IPS-NIHi7 (cell line): ENCODE results near the gene DOC2A.
"Not testable (repeated sequence)": the region's sequence is repeated elsewhere in the genome, so short reads cannot be mapped to it uniquely, and the experiment has no call there.

Experiments
- DNase-seq: peaks from one replicate; pipeline ENCODE4 v3.0.0; 2012; ENCODE audit warnings: mixed read lengths; ENCODE audit errors: extremely low spot score

Gene DOC2A

DNA sequence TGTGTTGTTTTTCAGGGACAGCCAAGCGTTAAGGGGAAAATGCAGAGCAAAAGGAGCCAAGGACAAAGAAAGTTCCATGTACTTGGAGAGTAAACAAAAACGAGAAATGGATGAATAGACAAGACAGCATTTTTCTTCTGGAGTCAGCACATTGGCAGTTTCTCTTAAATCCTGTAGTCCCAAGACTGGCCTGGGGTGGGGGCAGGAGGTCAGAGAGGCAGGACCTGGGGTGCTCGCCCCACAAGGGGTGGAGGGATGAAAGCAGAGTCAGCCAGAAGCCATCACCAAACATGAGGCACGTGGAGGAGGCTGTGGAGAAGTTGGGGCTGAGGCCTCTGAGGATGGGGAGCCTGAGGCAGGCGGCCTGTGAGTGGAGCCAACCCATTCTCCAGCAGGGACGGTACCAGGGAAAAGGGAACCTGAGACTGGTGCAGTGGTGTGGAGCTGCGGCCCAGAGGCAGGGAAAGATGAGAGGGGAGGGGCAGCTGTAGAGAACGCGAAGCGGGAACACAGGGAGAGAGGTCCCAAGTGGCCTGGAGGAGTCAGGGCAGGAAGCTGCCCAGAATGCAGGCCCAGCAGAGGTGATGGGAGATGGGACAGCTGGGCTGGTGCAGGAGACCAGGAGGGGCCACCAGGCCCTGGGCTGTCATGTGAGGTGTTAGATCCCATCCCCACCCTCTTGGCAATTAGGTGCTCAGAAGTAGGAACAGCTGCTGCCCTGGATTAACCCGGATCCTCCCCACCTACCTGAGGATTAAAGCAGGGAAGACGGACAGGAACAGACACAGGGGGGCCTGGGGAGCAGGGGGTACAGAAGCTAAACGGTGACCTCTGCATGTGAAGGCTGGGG is 17.0 kb upstream of the DOC2A start:
- no peak for DNase-seq

DNA sequence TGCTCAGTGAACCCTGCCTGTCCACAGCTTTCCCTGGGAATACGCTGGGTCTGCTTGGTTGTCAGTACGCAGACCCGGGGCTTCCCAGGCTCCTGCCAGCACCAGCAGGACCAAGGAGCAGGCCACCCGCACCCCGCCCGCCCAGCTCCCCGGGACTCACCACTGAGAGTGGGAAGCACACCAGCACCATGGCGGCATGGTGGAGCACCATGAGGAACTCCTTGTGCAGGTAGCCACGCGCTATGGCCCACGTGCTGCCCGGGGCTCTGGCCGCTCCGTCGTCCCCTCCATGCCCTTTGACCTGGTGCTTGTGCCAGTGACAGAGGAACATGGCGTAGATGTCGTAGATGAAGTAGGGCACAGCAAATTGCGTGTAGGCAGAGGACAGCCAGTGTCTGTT is 15.6 kb upstream of the DOC2A start:
- no peak for DNase-seq

DNA sequence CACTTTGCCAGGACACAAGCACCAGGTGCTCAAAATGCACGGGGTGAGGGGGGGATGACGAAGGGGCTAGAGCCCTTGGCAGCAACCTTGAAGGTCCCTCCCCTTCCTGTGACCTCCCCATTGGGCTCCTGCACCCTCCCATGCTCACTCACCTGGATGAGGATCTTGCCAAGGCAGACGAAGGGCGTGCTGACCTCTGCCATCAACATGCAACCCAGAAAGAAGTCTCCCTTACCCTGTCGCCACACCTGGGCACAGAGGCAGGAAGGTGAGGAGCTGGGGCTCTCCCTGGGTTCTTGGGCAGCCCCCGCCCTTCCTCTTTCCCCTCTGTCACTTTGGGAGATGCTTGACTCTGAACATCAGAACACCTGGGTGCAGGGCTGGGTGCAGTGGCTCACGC is 14.7 kb upstream of the DOC2A start:
- DNase-seq, result no peak

DNA sequence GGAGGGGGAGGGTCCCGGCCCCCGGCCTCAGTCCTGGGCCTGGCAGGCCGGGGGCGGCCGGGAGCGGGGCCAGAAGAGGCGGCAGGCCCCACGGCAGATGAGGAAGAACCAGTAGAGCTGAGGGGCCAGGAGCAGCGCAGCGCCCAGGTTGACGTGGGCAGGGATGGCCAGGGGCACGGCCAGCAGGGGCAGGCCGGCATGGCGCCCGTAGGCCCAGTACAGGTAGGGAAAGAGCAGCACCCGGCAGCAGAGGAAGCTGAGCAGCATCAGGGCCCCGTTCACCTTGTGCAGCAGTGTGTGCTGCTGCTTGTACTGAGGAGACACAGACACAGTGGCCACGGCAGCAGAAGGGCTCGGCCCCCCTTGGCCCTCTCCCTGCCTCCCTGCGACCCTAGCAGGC is 14.3 kb upstream of the DOC2A start:
- no peak for DNase-seq

DNA sequence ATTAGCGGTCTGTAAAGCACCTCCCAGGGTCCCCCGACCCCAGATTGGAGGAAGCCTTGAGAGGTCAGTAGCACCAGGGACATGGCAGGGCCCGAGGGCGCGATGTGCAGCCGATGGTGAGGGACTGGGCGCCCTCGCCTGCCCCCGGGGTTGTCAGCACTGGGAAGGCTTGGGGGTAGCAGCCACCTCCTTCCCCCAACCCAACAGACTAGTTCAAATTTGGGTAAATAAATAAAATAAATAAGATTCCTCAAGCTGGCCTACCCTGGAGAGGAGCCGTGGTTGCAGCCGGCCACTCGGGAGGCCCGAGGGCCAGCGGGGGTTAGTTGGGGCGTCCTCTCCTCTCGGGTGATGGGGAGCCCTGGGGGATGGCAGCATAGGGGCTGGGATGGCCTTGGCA is 13.6 kb upstream of the DOC2A start:
- DNase-seq, result no peak

DNA sequence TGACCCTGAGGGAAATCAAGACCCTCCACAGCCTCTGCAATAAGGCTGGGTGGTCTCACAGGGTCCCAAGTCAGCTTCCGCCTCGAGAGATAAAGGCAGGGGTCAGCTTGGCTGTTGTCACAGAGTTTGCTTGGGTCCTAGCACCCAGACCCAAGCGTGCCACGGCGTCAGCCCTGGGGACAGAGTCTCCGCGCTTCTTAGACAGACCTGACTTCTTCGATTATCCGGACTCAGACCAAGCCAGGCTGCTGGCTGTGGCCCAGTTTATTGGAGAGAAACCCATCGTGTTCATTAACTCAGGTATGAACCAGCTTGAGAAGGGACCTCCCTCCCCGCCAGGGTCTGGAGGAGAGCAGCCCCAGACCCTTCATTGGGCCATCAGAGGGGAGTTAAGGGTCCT is 12.8 kb upstream of the DOC2A start:
- no peak for DNase-seq

DNA sequence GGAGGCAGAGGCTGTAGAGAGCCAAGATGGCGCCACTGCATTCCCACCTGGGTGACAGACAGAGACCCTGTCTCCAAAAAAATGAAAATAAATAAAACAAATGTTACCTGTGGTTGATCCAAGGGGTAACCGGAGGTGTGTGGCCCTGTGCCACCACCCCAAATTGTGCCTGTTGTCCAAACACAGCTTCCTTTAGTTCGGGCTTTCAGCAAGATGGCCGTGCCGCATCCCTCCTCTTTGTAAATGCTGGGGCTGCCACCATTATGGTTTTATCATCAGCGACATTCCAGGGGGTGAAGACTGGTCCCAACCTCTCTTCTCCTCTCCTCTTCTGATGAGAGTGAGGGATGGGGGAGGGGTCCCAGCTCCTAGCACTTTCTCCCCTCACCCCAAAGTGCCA is 12.1 kb upstream of the DOC2A start, which contains the start of gene C16orf92:
TSS of gene C16orf92 (plus strand) at position 312 of the 400 bp plus-strand sequence. CDS start 143 bp downstream, outside the sequence.
- DNase-seq, result no peak

DNA sequence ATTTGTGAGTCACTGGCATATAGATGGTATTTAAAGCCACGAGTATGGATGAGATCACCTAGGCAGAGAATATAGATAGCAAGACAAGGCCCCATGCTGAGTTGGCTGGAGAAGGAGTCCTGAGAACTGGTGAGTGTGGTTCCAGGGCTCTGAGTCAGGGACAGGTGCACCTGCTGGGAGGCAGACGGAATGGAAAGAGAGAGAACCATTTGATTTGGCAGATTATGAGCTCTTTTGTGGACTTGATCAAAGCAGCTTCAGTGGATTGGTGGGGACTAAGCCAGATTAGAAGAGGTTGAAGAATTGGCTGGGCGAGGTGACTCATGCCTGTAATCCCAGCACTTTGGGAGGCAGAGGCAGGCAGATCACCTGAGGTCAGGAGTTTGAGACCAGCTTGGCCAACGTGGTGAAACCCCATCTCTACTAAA is 7.9 kb upstream of the DOC2A start:
- no peak for DNase-seq

DNA sequence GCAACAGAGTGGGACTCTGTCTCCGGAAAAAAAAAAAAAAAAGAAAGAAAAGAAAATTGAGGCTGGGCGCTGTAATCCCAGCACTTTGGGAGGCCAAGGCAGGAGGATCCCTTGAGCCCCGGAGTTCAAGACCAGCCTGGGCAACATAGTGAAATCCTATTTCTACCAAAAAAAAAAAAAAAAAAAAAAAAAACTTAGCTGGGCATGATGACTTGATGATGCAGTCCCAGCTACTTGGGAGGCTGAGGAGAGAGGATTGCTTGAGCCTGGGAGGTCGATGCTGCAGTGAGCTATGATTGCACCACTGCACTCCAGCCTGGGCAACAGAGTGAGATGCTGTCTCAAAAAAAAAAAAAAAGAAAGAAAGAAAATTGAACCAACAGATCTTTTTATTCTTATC is 7.1 kb upstream of the DOC2A start:
- DNase-seq, result not testable (repeated sequence)

DNA sequence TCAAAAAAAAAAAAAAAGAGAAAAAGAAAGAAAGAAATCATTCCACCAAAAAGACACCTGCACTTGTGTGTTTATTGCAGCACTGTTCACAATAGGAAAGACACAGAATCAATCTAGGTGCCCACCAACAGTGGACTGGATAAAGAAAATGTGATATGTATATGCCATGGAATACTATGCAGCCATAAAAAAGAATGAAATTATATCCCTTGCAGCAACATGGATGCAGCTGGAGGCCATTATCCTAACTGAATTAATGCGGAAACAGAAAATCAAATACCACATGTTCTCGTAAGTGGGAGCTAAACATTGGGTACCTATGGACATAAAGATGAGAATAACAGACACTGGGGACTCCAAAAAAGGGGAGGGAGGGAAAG is 6.4 kb upstream of the DOC2A start:
- no peak for DNase-seq

DNA sequence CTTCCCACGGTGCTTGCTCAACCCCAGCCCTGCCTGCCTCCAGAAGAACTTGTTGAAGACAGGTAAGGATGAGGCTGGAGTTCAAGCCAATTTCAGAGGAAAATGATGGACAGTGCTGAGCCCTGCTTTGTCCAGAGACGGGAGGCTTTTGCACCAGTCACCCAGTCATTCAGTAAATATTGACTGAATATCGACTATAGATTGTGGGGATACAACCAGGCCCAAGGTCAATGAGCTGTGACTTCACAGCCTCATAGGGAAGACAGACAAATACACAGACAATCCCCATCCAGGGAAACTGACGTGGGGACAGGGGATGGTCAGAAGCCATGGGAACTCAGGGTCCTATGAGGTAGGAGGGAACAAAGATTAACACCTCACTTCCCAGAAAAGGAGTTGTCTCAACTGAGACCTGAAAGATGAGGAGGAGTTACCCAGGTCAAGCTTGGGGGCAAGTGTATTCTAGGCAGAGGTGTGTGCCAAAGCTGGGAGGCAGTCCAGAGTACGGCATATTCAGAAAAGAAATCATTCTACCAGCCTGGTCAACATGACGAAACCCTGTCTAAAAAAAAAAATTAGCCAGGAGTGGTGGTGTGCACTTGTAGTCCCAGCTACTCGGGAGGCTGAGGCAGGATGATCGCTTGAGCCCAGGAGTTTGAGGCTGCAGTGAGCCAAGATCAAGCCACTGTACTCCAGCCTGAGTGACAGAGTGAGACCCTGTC is 5.9 kb upstream of the DOC2A start:
- no peak for DNase-seq

DNA sequence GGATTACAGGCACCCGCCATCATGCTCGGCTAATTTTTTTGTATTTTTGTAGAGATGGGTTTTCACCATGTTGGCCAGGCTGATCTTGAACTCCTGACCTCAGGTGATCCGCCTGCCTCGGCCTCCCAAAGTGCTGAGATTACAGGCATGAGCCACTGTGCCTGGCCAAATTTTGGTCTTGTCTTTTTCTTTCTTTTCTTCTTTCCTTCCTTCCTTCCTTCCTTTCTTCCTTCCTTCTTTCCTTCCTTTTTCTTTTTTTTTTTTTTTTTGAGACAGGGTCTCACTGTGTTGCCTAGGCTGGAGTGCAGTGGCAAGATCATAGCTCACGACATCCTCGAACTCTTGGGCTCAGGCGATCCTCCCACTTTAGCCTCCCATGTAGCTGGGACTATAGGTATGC is 4.6 kb upstream of the DOC2A start:
- DNase-seq, result not testable (repeated sequence)

DNA sequence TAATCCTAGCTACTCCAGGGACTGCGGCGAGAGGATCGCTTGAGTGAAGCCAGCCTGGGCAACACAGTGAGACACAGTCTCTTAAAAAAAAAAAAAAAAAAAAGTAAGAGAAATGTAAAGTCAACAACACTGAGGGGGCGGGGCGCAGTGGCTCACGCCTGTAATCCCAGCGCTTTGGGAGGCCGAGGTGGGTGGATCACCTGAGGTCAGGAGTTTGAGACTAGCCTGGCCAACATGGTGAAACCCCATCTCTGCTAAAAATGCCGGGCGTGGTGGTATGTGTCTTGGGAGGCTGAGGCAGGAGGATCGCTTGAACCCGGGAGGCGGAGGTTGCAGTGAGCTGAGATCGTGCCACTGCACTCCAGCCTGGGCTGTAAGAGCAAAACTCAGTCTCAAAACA is 1.8 kb upstream of the DOC2A start:
- DNase-seq, result not testable (repeated sequence)

DNA sequence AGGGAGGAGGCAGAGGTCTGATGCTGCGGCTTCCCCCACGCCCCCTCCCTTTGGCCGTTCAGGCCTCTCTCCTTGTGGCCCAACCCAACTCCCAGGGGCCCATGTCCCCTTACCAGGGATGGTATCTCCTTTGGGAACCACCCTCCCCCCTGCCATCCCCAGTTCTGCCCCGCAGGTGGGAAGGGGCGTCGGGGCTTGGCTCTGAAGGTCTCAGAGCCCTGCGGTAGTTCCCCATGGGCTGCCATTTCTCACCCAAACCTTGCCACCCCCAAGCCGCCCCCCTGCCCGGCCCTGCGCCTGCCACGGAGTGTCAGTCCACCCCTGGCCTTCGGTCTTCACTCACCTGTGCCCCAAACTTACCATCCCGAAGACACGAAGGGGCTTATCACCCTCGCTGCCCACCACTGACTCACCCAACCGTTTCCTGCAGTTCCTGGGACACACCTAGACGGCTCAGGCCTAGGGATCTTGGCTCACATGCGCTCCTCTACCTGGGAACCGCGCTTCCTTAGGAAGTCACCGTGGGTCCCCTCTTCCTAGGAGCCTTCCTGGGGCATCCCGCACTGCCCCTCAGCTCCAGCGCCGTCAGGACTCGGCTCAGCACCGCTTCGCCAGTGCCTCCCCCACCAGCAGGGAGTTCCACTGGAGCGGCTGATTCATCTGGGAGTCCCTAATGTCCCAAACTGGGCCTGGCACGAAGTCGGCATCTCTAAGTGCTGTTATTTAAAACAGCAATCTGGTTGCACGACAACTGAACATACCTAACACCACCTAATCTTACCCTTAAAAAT is 1.1 kb upstream of the DOC2A start:
- DNase-seq, result no peak

DNA sequence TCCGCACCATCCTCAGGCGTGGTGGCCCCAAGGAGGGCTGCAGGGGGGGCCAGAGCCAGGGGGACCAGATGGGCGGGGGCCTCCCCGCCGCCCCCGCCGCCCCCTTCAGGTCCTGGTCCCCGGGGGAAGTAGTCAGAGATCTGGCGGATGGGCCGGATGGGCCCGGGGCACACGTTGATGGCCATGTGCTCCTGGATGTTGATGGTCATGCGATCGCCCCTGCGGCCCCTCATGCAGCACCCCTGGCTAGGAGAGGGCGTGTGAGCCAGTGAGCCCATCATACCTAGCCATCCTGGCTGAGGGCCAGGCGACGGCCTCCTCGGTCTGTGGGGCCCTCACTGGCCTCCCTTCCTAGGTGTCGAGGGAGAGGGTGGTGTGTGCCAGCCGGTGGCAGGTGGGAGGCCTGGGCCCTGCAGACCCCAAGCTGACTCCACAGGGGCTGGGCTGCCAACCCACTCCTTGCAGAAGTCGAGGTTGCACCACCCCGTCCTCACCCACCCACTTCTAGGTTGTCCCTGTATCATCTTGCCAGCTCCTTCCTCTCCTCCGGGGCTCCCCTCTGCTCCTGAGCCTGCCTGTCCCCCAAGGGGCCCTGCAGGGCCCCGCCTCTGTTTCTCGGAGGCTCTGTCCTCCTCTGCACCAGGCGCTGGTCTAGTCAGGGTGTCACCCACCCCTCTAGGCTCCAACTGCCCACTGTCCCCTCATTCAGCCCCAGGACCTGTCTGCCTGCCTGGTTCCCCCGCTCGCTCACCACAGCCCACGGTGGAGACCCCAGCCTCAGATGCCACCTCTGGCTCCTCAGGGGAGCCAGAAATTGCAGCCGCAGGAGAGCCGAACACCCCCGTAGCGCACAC is 610 bp downstream of the DOC2A start:
- DNase-seq, result no peak

DNA sequence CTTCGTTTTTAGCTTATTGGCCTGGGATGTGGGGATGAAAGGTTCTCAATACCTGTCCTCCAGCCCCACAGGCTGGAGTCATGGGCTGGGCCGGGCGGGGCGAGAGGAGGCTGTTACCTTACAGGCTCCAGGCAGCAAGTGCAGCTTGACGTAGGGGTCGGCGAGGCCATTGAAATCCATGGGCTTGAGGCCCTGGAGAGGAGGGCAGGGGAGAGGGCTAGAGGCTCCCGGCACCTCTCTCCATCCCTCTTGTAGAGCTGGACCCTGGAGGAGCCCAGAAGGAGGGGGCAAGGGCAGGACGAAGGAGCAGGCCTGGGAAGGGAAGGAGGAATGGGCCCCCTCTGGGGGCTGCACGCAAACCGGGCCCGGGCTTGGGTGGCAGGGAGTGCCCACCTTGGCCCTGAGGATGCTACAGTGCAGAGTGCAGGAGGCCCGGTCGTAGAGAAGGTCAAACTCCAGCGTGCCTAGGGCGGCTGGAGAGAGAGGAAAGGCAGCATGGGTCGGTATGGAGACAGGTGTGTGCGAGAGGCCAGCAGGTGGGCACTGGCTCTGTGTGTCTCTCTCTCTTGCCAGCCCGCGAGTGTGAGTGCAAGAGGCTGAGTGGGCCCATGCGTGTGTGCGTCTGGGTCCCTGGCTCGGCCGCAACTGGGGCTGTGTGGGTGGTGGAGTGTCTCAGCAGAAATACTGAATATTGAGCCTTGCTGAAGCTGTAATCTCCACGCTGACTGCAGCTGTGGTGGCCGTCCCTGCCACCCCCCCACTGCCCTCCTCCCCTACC is 1.6 kb downstream of the DOC2A start:
- DNase-seq, result no peak

DNA sequence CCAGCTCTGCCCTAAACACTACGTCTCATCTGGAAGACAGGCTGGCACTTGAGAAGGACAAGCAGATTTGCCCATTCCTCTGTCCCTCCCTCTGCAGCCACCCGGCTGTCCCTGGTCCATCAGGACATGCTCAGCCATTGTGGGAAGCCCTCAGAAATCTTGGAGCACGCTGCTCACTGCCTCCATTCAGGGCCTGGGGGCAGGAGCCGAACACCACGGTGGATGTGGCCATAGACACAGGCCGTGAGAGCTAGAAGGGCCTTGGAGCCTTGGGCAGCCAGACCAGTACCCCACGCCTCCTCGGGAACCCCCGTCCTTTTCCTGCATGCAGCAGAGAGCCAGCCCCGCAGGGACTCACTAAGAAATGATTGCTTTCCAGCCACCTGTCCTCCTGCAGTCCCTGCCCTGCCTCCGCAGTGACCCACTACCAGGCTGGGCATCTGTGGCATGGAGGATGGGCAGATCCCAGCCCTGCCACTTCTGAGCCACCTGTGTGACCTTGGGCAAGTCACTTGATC is 3.4 kb downstream of the DOC2A start:
- no peak for DNase-seq

DNA sequence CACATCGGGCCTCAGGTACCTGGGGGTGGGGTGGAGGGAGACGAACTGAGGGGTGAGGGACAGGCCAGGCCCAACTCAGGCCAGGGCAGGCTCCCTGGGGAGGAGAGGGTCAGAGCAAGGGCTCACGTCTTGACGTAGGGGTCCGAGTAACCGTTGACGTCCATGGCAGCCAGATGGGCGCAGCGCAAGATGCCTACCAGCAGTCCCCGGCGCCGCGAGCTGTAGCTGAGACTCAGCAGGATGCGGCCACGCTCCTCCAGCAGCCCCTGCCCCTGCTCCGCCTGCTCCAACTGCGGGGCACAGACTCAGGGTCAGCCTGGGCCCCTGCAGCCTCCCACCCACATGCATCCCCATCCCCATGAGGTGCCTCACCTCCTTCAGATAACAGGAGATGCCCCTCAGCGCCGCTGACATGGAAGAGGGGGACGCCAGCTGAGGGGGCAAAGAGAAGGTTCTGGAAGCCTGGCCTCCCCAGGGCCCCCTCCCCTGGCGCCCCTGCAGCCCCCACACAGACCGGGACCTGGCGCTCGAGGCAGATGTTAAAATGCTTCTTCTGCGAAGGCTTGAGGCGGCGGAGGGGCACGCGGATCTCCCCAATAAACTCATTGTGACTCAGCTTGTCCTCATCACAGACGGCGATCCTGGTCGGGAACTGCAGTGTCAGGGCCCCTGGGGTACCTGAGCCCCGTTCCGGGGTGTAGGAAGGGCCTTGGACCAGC is 4.0 kb downstream of the DOC2A start:
- no peak for DNase-seq

DNA sequence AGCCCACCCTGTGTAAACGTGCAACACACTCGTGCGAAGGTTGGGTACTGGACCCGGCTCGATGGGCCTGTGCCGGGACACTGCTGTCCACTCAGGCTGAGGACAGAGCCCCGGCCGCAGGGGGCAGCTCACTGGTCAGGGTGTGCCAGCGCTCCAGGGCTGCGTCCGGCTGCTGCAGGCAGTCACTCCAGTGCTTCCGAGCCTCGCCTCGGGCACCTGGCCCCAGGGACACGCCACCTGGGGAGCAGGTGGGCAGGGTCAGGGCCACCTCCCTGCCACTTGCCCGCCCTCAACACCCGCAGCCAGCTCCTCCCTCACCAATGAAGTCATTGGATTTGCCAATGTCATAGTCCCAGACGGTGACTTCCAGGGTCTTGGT is 4.7 kb downstream of the DOC2A start:
- DNase-seq, result no peak
